Measurements from ENCODE around the gene ACKR2. TPM values are rescaled to one million over a fixed set of nuclear protein-coding genes. Genes with fewer than 3 reads are reported as not detected.
A peak's percentile ranks its signal among the peaks of the same experiment; 100 is the strongest.

The ACKR2 gene
- total and polyA plus RNA-seq, 2 of the 13 experiments (the other 11 are each of a cell fraction or from before 2014, with no cell fraction given) = 1.1 to 1.9 TPM

DNA sequence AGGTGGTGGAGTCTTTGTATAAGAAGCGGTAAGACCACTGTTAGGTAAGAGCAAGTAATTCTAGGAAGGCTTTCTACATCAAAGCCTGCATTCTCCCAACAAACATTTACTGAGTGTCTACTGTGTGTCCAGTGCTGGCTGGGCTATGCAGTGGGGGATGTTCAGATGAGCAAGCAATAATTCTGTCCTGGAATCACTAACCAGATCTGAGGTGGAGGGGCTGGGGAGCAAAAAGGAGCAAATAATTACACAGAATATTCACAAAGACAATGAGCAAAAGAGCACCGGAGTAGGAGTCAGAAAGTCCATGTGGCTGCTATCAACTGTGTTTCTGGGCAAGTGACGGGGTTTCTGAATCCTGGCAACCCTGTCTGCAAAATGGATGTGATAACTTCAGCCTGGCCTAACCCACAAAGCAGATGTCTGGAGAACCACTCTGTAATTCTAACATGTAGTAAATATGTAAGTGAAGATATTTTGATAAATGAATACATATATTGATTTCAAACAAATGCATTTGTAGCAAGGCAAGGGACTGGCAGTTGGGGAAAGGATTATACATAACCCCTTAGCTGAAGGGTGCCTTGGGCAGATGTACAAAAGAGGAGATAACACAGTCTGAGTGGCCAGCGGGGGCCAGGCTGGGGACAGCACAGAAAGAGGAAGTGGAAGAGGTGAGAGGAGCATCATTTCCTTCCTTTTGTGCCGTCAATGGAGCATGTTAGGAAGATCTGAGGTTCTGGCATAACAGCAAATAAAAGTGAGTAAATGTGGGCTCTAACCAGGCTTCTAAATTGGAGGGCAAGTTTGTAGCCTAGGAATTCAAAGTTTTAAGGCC lies 37.7 kb downstream of the ACKR2 start (continued):
- TF ChIP-seq DRAP1 (CRISPR knock-in tag; IDR thresholded peaks at IDR 0.05) = no peak
- no peak for TF ChIP-seq ZNF530 (CRISPR knock-in tag; IDR thresholded peaks at IDR 0.05; ENCODE audit: low read depth)
- no peak for TF ChIP-seq ZFP82 (CRISPR knock-in tag; IDR thresholded peaks at IDR 0.05; ENCODE audit: borderline replicate concordance)
- TF ChIP-seq NR2F6 (IDR thresholded peaks at IDR 0.05) = no peak
- TF ChIP-seq NR2F6 (CRISPR knock-in tag; IDR thresholded peaks at IDR 0.05) = 0 out of 2 replicates have a peak, but pooled peaks have one; percentile 35
- no peak for TF ChIP-seq ATF1 (CRISPR knock-in tag; IDR thresholded peaks at IDR 0.05)
- TF ChIP-seq, protein P1, sequence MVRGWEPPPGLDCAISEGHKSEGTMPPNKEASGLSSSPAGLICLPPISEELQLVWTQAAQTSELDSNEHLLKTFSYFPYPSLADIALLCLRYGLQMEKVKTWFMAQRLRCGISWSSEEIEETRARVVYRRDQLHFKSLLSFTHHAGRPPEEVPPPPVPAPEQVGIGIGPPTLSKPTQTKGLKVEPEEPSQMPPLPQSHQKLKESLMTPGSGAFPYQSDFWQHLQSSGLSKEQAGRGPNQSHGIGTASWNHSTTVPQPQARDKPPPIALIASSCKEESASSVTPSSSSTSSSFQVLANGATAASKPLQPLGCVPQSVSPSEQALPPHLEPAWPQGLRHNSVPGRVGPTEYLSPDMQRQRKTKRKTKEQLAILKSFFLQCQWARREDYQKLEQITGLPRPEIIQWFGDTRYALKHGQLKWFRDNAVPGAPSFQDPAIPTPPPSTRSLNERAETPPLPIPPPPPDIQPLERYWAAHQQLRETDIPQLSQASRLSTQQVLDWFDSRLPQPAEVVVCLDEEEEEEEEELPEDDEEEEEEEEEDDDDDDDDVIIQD (CRISPR knock-in tag; IDR thresholded peaks at IDR 0.05; ENCODE audit: low read depth) = no peak
- 0 out of 2 replicates have a peak, but pooled peaks have one; percentile 16 for TF ChIP-seq ERF (CRISPR knock-in tag; IDR thresholded peaks at IDR 0.05)
- no peak for TF ChIP-seq ZMYM4 (CRISPR knock-in tag; IDR thresholded peaks at IDR 0.05)
- TF ChIP-seq ZFYVE20 (CRISPR knock-in tag; IDR thresholded peaks at IDR 0.05; ENCODE audit: borderline replicate concordance, low read depth) = no peak
- TF ChIP-seq, protein P2, sequence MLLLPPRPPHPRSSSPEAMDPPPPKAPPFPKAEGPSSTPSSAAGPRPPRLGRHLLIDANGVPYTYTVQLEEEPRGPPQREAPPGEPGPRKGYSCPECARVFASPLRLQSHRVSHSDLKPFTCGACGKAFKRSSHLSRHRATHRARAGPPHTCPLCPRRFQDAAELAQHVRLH (CRISPR knock-in tag; IDR thresholded peaks at IDR 0.05; ENCODE audit: borderline replicate concordance, low read depth) = no peak
- TF ChIP-seq IRF9 (CRISPR knock-in tag; IDR thresholded peaks at IDR 0.05; ENCODE audit: borderline replicate concordance) = no peak
- no peak for TF ChIP-seq XRCC5 (optimal IDR thresholded peaks at IDR 0.05; ENCODE audit: low read length)
- peak; percentile 55 for TF ChIP-seq GATAD2A (CRISPR knock-in tag; IDR thresholded peaks at IDR 0.05)
- no peak for TF ChIP-seq GRHL1 (CRISPR knock-in tag; conservative IDR thresholded peaks at IDR 0.05)
- TF ChIP-seq NCOA2 (CRISPR knock-in tag; IDR thresholded peaks at IDR 0.05) = peak; percentile 61
- peak; percentile 81; the same call in 1 of the 2 replicates for TF ChIP-seq ZNF281 (CRISPR knock-in tag; IDR thresholded peaks at IDR 0.05; ENCODE audit: borderline replicate concordance)
- TF ChIP-seq FOXA3 (CRISPR knock-in tag; IDR thresholded peaks at IDR 0.05) = no peak; the same call in 1 of the 2 replicates
- TF ChIP-seq ZNF781 (CRISPR knock-in tag; IDR thresholded peaks at IDR 0.05; ENCODE audit: borderline replicate concordance, not compliant biosample characterization) = no peak
- TF ChIP-seq, protein P3, sequence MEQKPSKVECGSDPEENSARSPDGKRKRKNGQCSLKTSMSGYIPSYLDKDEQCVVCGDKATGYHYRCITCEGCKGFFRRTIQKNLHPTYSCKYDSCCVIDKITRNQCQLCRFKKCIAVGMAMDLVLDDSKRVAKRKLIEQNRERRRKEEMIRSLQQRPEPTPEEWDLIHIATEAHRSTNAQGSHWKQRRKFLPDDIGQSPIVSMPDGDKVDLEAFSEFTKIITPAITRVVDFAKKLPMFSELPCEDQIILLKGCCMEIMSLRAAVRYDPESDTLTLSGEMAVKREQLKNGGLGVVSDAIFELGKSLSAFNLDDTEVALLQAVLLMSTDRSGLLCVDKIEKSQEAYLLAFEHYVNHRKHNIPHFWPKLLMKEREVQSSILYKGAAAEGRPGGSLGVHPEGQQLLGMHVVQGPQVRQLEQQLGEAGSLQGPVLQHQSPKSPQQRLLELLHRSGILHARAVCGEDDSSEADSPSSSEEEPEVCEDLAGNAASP (CRISPR knock-in tag; IDR thresholded peaks at IDR 0.05; ENCODE audit: borderline replicate concordance) = peak; percentile 39; the same call in 1 of the 2 replicates
